HS-27A (cell line): ENCODE results near the gene CDC42BPA.
"Not testable (repeated sequence)": the region's sequence is repeated elsewhere in the genome, so short reads cannot be mapped to it uniquely, and the experiment has no call there.

Experiments used
- DNase-seq: peaks from one replicate; pipeline ENCODE4 v3.0.0-alpha.2; 2012; ENCODE audit warnings: low read depth, missing footprints

Gene CDC42BPA

DNA sequence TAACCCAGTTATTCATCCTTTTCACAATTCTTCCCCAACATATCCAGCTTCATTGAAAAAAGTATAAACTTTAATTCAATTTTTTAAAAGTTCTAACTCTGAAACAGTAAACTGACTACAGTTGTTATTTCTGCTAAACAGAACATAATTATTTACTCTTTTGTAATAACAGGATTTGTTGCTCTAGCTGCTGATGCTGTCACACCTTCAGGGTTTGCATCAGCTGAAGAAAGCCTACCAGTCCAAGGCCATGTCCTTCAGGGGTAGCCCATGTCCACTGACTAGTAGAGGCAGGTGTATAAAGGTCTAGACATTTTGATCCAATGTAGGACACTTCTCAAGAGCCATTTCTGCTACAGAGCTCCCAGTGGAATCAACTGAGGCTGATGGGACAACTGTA lies 107.7 kb downstream of the CDC42BPA start:
- DNase-seq, result no peak

DNA sequence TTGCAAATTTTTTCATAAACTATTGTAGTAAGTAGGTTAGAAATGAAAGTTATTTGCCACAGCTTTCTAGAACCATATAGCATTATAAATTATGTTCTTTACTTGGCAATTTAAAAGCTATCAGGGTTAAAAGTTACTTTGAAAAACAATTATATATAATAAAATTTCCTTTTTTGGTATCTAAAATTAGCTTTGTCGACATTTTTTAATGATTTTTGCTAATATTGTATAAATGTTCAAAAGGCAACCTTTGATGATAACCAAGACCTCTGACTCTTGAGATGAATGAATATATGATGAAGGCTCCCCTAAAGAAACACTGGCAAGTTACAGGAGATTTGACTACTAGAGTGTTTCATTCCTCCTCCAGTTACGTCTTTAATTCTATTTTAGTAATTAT lies 121.2 kb downstream of the CDC42BPA start:
- no peak for DNase-seq

DNA sequence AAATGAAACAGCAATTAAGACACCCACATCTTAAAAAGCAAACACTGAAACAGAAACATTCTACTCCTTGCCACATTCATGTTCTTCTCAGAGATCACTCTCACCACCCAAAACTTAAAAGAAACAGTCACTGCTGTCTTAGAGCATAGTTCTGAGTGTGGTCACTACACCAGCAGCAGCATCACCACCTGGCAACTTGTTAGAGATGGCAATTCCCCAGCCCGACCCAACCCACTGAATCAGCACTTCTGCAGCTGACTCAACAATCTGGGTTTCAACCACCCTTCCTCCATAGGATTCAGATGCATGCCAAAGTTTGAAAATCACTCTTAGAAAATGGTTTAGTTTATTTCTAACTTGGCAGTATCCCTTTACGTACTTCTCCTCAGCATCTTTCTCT lies 126.1 kb downstream of the CDC42BPA start:
- peak; percentile 74 for DNase-seq

DNA sequence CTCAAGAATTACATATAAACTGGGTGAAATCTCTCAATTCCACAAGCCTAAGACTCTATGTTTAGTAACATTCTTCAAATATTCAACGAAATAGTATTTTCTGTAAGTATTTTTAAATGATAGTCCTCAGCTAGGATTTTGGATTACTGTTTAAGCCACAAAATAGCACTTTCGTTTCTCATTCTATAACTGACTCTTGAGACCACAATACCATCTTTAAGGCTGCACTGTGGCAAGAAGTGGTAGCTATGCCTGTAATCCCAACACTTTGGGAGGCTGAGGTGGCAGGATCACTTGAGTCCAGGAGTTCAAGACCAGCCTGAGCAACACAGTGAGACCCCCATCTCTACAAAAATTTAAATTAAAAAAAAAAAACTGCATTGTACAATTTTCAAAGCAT lies 126.7 kb downstream of the CDC42BPA start:
- DNase-seq, result no peak

DNA sequence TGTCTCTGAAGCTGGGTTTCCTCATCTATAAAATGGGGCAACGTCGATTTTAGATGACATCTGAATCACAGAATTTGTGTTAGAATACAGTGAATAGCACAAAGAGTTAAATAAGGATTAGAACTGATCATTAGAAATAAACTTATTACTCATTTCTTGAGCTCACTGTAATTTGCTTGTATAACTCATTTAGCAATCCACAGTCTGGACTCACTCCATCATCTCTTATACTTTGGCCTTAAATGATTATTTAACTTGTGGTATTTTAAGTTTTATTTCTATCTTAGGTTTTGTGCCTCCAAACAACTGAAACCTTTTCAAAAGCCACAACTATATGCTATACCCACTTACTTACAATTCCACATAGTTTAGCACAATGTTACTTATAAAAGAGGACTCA lies 128.0 kb downstream of the CDC42BPA start:
- DNase-seq, result no peak

DNA sequence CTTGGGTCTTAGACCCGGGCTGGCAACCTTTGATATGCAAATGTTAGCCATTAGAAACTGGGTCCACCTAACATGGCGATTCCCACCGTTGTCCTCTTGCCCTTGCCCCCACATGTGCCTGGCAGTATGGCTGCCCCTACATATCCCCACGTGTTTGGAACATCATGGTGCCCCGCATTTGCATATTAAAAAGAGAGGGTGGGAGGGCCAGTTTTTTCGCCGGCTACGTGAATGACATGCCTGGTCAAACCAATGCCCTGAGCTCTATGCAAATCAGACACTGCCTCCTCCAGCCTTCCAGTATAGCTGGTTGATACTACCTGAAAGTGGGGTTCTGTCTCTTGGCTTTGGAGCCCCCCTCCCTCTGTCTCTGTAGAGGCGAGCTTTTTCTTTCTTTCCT lies 133.0 kb downstream of the CDC42BPA start:
- no peak for DNase-seq

DNA sequence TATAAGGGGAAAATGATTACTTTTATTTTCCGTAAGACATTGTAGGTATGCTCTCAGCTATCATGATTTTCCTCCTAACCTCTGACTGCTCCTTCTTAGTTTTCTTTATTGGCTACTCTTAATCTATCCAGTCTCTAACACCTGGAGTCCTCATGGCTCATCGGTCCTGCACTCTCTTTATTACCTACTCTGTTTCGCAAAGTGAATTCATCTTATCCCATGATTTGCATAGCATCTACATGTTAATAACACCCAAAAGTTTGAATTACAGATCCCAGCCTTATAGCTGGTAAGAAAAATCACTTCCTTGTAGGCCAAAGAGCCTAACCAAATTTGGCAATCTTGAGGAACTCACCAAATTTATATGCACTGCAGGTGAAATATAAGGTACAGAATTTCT lies 136.3 kb downstream of the CDC42BPA start:
- no peak for DNase-seq

DNA sequence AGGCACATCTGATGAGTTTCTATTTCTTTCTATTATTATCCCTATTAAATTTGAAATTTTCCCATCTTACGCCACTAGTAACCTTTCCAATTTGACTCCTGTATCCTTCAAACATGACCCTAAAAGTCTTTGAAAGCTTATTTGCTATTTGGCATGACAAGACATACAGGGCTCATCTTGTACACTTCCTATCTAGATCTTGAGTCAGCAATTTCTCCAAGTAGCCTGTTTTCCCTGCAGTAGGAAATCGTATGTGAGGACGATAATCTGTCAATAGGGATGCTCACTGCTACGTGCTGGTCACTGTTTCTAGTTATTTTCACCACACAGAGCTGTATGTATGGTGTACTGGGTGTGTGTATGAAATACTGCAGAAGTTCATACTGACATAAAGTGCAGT lies 142.7 kb downstream of the CDC42BPA start:
- no peak for DNase-seq

DNA sequence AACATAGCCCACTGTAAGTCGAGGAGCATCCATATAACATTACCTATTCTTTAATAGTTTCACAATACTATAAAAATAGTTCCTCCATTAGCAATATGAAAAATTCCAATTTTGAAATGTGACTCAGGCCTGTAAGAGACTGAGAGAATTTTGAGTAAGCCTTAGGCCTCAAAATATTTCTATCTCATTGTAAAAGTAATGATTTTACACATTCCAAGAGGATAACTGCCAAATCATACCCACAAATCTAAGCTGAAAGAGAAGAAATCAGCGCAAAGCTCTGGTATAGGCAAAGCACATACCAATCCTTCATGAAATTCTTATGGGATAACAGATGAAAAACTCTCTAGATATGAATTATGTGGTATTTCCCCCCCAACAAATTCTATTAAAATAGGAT lies 144.1 kb downstream of the CDC42BPA start:
- DNase-seq, result peak; percentile 72

DNA sequence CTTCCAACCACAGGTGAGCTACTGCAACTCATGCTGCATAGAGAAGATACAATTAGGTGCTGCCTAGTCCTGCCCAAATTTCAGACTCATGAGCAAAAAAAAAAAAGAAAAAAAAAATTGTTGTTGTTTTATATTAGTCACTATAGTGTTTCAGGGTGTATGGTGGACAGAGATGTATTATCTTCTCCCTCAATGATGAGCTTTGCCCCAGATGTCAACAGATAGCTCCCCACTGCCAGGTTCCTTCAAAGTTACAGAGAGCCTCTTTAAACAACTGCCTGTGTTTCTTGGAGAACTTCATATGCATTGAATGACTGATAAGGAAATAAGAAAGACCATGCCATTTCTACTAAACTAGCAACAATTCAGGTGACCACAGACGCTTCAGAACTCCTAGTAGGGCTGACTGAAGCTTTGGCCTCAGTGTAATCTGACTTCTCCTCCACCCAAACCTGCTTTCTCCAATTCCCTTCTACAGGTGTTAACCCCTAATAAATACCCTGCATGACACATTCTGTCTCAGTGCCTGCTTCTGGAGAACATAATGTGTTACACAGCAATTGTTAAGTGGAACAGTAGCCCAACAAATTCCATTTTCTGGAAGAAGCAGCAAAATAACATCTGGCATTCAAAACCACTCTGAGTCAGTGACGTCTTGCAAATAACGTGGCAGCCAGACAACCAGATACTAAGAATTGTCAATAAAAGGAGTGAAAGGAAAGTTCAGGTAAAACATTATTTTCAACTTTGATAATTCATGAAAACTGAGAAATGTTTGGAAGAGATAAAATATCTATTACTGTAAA lies 147.7 kb downstream of the CDC42BPA start:
- no peak for DNase-seq

DNA sequence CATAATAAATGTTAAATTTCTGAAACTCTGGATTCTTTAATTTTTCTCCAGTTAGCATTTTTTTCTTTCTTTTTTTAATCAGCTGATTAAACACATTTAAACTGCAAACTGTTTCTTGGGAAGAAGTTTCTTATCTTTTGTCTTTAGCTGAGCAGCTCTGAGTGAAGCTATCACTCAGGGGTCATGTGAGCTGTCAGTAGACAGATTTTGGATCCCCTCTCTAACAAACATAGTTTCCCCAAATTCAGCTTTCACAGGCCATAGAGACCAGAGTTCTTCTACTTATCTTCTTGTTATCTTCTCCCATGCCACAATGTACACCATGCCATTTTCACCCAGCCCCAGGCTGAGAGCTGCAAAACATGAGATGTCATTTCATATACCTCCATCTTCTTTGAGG lies 148.9 kb downstream of the CDC42BPA start:
- DNase-seq, result no peak

DNA sequence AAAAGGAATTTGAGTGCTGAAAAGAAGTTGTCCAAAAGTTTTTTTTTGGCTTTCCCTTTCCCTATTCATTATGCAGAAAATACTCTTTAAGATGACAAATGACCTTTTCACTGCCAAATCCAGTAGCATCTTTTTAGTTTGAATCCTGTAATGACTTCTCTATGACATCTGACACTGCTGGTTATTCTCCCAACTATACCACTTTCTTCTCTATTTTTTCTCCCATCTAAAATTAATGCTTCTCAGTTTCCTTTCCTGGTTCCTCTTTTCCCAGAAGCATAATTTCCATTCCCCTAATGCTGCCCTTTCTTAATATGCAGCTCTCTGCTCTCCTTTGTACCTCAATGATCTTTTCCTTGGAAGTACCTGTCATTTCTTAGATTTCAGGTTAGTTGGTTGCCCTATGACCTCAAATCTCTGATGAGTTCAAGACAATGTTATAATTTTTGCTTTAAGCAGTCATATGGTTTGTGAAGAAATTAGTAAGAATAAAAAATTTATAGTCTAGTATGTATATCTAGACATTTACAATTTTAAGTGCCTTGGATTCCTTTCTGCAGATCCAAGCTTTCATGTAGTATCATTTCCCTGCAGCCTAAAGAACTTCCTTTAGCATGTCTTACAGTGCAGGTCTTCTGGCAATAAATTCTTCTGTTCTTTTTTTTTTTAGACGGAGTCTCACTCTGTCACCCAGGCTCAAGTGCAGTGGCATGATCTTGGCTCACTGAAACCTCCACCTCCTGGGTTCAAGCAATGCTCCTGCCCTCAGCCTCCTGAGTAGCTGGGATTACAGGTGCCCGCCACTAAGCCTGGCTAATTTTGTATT lies 150.8 kb downstream of the CDC42BPA start:
- no peak for DNase-seq

DNA sequence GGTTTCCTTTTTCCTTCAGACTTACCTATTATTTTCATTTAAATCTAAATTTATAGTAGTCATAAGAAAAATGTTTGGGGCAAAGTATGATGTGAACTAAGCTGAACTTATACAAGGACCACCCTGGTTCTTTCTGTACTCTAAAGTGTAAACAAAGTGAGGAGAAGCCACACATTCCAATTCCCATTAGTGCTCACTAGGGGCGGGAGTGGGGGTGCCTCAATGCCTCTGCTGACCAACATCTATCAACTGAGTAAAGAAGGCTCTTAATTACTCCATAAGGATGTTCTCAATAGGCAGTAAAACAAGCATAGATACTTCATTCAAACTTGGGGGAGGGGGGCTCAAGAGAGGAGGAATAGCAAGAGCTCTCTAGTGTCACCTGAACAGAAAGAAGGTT lies 151.7 kb downstream of the CDC42BPA start:
- no peak for DNase-seq

DNA sequence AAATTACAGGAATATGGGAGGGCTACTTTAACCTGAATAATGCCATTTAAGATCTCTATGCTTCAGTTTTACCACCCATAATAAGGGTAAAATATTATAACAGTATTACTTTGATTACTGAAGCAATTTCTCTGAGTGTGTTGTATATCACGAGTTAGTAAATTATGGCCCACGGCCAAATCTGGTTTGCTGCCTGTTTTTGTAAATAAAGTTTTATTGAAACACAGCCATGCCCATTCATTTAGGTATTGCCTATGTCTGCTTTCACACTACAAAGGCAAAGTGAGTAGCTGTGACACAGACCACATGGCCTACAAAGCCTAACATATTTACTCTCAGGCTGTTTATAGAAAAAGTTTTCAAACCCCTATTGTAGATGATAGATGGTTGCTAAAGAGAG lies 156.8 kb downstream of the CDC42BPA start:
- DNase-seq, result no peak

DNA sequence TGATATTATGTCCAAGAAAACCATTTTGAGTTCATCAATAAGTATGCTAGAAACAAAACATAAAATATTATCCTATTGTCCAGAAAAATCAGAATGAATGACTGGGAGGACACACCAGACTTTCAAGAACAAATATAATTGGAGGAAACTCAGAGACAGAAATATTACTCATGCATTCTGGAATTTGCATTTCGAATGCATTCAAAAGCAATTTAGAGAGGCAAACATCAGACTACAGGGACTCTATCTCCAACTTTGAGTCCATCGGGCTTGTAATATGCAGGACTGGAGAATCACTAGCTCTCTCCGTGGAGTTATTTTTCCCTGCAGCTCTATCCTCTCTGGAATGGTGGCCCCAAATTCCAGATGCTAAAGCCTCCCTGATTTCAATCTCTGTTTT lies 161.8 kb downstream of the CDC42BPA start:
- no peak for DNase-seq

DNA sequence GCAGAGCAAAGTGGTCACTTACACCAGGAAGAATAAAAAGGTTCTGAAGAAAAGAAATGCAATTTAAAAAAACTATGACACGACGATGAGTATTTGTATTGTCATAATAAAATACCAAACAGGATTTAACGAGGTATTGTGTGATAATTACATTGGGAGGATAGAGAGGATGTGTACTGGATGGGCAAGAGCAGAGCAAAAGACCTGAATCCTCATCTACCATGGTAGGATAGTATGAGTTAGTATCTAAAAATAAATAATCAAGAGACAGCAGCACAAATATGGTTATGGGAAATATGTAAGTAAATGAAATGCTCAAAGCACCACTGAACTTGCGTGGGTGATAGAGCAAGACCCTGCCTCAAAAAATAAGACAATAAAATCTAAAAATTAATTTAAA lies 162.6 kb downstream of the CDC42BPA start:
- no peak for DNase-seq

DNA sequence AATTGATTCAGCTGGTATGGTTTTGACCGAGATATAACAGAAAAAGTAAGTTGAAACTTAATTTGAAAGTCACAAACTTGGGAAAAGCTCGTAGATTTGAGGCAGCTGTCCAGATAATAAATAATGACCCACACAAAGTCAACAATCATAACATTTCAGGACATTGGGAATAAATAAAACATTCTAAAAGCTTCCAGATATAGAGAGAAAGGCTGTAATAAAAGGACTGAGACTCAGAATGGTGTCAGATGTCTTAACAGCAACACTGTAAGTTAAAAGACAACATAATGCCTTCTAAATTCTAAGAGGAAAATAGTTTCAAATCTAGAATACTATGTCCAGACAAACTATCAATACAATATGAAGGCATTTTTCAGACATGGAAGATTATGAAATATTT lies 163.3 kb downstream of the CDC42BPA start:
- no peak for DNase-seq

DNA sequence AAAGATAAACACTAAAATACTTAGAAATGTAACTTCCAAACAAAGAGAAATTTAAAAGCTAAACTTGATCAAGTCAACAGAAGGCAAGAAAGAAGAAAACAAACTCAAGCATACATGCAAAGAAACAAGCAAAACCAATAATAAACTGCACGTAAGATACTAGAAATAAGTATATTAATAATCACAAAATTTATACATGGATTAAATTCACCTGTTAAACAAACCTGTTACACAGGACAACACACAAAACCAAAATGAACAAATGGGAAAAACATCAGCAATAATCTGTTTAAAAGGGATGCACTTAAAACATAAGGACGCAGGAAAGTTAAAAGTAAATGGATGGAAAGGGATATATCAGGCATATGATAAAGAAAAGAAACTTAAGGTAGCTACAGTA lies 165.8 kb downstream of the CDC42BPA start:
- no peak for DNase-seq

DNA sequence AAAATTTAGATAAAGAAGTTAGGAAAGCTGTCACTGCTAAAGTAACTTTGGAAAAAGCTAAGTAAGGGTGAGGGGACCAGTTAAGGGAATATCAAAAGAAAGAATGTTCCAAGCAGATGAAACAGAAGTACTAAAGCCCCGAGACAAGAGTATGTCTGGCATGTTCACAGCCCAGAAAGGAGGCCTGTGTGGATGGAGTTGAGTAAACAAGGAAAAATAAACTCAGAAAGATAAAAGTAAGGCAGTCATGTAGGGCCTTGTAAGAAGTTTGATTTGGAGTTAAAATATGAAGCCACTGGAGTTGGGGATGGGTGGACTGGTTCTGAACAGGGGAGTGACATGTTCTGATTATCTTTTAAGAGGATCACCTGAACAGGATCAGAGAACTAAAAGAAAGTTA lies 177.9 kb downstream of the CDC42BPA start:
- DNase-seq, result no peak

DNA sequence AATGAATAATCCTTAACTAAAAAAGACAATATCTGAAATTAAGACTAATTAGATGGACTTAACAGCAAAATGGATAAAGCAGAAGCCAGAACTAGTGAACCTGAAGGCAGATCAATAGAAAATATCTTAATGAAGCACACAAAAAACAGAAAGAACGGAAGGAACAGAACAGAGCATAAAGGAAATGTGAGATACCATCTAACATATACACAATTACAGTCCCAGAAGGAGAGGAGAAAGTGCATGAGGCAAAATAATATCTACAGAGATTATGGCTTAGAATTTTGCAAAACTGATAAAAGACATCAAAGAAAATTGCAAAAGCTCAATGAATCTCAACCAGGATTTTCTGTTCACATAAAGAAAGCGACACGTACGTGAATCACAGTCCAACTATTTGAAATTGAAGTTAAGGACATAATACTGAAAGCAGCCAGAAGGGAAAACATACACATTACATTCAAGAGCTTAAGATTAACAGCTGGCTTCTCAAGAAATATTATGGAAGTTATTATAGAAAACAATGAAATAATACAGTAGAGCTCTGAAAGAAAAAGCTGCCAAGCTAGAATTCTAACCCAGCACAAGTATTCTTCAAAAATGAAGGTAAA lies 182.0 kb downstream of the CDC42BPA start:
- no peak for DNase-seq

DNA sequence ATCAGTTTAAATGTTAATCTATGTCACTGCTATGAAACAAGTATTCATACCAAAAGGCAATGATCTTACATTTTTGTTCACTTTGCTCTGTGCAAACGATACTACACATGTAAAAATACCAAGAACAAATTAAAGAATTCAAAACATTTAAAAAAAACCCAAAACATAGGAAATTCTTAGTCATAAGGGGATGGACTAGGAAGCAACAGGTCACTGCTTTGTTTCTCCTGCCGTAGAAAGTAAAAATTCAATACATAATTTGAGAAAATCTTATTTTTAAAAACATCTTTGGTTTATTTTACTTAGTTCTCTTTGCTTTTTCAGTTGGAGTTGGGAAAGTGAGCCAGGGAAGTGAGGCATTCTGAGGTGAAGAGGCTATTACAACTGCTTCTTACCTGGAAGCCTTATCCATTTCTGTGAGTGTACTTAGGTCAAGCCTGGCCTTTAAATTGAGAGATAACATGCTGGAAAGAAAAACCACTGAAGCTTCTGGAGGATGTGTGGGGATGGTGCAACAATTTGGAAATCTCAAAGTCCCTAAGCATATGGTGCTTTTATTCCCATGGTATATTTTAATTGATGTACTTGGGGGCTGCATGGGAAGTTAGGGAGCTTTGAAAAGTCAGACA lies 183.5 kb downstream of the CDC42BPA start:
- no peak for DNase-seq

DNA sequence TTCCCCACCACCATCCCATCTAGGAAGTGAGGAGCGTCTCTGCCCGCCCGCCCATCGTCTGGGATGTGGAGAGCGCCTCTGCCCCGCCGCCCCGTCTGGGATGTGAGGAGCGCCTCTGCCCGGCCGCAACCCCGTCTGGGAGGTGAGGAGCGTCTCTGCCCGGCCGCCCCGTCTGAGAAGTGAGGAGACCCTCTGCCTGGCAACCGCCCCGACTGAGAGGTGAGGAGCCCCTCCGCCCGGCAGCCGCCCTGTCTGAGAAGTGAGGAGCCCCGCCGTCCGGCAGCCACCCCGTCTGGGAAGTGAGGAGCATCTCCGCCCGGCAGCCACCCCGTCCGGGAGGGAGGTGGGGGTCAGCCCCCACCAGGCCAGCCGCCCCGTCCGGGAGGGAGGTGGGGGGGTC lies 185.6 kb downstream of the CDC42BPA start:
- not testable (repeated sequence) for DNase-seq

DNA sequence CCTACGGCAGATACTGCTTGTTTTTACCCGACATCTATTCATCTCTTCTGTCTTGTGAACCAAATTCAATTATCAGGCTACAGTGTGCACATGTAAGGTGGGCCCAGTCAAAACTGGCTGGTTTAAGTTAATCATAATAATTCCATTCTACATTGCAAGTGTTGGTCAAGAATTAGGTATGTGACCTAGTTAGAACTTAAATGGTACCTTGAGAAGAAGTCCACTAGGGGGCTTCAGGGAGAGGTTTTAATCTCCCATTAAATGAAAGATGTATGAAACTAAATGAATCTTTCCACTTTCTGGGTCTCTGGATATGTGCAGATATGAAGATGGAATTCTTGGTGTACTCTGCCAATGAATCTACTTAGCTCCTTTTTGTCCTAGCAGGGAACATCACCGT lies 187.1 kb downstream of the CDC42BPA start:
- DNase-seq, result peak; percentile 24
